GM21825 (cell line): ENCODE measurements around the gene RNF121.

Source experiments
- ATAC-seq: cut with Tn5 transposase; IDR thresholded peaks from one replicate; pipeline ENCODE4 v1.9.1; 2021; ENCODE audit warnings: mild to moderate bottlenecking, moderate library complexity; ENCODE audit not compliant: unreplicated experiment

The RNF121 gene

DNA sequence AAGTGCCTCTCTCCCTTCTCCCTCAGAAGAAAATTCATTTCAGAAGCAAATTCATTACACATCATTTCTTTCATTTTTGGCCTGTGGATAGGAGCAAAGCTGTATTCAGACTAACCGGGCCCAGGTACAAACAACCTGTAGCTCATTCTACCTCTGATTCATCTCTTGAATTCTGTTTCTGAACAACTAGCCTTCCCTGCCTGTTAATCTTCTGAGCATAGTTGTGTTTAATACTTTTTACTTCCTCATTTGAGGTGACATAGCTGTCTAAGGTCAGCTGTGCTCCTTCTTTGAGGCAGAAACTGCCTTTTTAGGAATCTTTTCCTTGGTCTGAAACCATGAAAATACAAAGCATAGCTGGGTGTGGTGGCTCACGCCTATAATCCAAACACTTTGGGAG is 57.3 kb downstream of the RNF121 start:
- ATAC-seq, result no peak

DNA sequence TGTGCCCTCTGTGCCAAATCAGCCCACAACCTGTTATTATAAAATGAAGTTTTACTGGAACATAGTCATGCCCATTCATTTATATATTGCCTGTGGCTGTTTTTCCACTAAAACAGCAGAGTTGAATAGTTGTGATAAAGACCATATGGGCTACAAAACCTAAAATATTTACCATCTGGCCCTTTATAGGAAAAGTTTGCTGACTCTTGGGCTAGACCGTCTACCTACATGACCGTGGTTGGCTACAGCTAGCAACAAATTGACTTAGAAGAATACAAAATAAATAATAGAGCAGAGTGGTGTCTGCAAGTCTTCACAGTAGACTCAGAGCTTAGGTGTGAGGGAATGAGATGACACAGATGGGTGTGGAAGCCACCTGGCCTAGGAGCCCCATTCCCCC is 58.7 kb downstream of the RNF121 start:
- no peak for ATAC-seq

DNA sequence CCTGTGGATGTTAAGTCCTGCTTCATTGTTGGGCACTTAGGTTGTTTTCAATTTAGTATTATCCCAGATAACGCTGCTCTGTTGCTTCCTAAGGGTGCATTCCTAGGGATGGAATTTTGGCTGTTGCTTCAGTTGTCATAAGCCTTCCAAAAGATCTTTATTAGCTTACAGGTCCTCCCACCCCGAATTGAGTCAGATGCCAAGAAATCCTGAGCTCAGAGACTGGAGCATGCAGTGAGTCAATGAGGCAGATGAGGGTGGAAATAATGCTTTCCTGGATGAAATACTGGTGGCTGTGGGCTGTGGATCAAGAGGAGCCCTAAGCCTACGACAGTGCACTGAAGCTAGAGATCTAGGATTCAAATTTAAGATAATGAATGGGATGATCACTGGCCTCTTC is 59.2 kb downstream of the RNF121 start:
- ATAC-seq, result no peak

DNA sequence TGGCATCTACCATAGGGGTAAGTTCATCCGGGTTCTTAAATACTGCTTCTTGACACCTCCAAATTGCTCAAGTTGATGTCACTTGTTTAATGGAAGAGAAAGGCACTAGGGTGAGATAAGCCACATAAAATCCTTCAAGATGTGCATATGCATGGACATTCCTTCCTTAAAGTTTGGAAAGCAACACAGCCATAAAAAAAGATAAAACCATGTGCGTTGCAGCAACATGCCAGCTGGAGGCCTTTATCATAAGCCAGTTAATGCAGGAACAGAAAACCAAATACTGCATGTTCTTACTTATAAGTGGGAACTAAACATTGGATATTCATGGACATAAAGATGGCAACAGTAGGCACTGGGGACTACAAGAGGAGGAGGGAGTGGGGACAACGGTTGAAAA is 61.9 kb downstream of the RNF121 start:
- no peak for ATAC-seq

DNA sequence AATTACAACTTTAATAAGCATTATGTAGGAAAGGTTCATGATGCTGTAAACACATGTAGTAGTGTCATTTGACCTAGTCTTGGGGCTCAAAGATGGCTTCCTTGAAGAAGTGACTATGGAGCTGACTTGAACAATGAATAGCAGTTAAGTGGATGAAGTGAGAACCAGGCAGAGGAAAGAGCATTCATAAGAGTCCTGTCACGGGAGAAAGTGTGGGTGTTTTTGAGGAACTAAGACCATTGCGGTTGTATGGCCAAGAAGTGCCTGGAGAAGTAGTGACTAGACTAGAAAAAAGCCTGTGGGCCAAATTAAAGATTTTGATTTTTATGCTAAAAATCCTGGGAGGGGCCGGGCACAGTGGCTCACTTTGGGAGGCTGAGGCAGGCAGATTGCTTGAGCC is 62.6 kb downstream of the RNF121 start:
- peak; percentile 58 for ATAC-seq

DNA sequence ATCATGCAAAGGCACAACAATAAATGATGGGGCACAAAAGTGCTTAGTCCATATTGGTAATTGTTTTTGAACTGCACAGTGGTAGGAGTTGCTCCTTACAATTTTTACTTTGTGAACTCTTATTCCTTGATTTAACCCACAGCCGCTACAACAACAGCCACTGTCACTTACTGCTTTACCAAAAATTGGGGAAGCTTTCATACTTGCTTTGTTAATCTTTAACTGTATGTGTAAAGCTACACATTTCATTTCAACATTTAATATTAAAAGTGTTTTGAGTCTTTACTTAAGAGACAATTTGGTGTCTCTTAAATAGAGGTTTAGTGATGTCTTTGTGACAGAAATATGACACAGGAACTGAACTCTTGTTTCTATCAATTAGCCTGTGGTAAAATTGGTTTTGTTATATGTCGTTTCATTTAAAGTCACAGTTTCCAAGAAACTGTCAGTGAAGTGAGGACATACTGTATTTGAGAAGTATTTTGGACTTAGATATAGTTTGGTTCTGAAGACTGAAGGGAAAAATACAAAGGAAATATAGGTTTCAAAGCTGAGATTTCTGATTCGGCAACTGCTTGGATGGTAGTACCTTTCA is 63.4 kb downstream of the RNF121 start:
- no peak for ATAC-seq

DNA sequence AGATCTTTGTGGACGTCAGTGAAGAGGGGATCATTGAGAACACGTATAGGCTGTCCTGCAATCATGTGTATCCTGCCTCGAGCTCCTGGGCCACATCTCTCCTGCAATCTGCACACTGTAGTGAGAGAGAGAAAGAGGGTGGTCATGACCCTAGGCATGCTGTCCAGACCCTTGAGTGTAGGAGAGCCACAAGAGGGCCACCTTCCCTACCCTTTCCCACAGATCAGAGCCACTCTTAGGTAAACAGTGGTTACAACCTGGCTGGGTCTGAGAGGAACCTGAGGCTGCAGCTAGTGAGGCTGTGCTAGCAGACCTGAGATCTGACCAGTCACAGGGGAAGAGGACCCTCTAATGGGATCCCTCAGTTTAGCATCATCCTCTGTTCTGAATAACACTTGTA is 65.9 kb downstream of the RNF121 start:
- ATAC-seq, result no peak

DNA sequence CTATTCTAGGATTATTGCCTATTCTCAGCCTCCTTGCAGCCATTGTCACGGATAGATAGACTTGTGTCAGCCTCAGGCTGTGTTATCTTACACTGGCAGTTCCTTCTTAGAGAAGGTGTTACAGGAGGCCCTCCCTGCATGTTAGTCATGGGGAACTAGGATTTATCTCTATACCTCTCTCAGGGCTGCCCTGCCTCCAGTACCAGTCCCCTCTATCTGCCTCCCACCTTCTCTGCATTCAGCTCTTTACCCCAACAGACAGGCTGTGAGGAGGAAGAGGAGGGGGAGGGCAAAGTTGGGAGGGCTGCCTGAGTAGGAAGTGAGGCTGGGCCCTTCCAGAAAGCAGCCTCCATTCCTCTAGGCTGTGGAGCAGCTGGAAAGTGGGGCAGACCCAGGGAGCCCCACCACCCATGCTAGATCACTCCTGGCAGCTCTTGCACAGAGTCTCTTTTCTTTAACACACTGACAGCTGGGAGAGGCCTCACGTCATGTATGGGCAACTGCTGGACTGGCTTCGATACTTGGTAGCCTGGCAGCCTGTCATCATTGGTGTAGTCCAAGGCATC is 67.0 kb downstream of the RNF121 start:
- ATAC-seq, result no peak

DNA sequence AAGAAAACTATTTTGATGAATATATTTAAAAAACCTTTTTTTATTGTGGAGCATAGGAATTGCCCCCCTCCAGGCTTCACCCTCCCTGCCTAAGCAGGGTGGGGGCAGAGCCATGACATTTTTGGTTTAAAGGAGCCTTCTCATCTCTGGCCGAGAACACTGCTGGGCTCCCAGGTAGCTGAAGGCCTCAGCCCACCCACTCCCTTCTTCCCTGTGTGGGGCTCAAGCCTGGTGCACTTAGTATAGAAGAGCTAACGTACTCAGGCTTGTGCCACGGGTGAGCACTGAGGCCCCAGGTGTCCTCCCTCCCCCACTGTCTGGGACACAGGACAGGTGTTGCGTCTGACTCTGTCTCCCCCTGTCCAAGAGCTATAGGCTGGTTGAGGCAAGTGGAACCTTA is 67.7 kb downstream of the RNF121 start:
- ATAC-seq, result no peak

DNA sequence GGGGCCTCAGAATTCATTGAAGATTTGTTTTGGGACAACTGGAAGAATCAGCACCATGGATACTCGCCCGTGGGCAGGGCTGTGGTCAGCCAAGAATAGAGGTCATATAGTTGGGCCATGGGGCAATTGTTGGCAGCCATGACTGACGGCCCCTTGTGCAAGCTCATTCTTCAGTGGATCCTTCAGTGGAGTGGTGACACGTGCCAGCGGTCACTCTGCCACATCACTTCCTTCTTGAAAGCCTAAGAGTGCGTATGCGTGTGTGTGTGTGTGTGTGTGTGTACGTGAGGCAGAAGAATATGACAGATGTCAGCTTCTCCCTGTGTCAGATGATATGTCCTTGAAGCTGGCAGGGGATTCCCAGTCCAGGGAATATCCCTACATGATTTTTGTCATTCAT is 68.1 kb downstream of the RNF121 start:
- no peak for ATAC-seq

DNA sequence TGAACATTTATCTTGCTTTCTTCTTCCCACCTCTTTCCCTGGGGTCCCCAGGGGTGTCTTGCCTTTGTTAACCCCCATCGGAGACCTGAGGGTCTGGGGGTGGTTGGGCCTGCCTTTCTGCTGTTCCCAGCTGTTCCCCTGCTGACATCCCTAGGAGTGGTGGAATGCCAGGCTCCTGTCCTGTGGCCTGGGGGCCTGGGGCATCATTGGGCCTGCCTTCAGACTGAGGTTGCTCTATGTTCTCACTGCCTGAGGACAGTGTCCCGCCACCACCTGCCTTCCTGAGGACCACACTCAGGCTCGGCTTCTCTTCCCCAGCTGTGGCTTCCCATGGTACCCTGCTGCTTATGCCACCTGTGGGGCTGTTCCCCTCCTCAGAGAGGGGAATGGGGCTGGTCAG is 68.7 kb downstream of the RNF121 start:
- ATAC-seq, result no peak

DNA sequence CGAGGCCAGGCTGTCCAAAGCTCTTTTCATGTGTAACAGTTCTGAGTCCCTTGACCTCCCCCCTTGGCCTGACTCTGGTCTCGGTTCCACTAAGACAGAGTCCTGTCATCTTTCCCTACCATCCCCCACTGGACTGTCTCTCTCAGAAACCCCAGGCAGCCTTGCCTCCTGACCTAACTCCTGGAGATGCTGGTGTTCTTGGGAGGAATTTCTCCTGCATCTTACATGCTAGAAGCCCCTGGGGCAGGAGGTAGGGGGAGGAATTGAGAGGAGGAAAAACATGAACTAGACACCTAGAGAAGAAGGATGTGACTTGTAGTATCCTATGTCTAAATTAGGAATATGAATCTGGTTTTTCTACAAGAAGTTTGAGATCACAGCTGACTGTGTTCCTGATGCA is 69.2 kb downstream of the RNF121 start:
- ATAC-seq, result no peak

DNA sequence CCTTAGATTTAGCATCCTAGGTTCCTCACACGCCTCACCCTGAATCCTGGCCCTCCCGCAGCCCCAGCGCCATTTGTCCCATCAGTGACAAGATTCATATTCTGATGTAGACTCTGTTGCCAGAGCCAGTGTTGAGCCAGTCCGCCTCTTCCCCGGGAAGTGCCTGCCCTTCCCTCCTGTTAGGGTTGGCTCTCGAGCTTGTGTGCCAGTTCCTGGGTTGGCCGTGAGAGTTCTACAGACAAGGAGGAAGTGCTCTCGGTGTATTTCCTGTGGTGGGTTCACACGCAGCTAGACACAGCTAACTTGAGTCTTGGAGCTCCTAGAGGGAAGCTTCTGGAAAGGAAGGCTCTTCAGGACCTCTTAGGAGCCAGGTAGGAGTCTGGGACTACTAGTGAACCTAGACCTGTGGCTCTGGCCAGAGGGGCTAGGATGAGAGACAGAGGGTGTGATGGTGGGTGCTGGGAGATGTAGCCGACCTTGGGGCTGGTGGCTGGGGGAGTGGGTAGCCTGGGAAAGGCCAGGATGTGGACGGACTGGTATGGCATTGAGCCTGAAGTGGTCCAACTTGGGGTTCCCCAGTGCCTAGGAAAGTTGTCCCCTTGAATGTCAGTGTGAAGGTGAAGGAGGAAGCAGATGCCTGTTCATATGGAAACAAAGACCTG is 69.9 kb downstream of the RNF121 start, which contains the start of gene IL18BP:
Gene IL18BP, plus strand, starts transcription at position 261 of the 662 bp plus-strand sequence. CDS start 1,076 bp downstream, outside the sequence.
- ATAC-seq, result peak; percentile 40

DNA sequence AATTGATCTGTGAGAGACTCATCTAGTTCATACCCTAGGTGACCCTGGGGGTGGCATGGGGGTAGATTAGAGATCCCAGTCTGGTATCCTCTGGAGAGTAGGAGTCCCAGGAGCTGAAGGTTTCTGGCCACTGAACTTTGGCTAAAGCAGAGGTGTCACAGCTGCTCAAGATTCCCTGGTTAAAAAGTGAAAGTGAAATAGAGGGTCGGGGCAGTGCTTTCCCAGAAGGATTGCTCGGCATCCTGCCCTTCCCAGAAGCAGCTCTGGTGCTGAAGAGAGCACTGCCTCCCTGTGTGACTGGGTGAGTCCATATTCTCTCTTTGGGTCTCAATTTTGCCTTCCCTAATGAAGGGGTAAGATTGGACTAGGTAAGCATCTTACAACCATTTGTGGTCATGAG is 70.5 kb downstream of the RNF121 start:
- ATAC-seq, result no peak

DNA sequence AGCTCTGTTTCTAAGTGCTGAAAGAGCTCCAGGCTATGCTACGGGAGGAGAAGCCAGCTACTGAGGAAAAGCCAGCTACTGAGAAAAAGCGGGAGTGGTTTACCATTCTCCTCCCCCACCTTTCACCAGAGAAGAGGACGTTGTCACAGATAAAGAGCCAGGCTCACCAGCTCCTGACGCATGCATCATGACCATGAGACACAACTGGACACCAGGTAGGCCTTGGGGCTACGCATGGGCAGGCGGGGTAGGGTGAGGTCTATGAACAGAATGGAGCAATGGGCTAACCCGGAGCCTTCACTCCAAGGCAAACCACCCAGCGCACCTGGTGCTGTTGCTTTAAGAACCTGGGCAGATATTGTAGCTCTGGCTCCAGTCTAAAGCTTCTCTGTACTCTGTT is 71.0 kb downstream of the RNF121 start:
- no peak for ATAC-seq

DNA sequence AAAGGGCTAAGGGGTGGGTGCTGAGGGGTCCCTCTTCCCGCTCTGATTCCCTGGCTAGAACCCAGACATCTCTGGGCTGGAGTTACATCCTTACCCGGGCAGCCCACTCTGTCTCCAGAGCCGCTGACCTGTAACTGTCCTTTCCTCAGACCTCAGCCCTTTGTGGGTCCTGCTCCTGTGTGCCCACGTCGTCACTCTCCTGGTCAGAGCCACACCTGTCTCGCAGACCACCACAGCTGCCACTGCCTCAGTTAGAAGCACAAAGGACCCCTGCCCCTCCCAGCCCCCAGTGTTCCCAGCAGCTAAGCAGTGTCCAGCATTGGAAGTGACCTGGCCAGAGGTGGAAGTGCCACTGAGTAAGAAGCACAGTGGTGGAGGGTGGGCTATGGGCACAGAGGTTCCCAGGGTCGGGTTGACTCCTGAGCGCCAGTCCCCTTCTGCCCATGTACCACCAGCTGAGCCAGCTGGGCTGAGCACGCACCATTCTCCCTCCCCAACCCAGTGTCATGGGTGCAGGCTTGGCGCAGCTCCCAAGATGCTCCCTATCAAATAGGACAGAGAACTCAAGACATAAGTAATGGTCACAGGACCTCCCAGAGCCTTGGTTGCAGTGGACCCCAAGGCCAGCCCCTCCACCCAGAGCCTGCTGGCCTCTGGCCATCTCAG is 71.5 kb downstream of the RNF121 start:
- ATAC-seq, result no peak

DNA sequence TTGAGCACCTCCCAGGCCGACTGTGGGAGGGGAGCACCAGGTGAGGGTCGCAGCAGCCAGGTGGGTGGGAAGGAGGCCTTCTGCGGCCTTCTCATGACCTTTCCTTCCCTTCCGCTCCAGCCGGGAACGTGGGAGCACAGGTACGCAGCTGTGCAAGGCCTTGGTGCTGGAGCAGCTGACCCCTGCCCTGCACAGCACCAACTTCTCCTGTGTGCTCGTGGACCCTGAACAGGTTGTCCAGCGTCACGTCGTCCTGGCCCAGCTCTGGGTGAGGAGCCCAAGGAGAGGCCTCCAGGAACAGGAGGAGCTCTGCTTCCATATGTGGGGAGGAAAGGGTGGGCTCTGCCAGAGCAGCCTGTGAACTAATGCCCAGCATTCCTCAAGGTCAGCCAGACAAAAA is 72.4 kb downstream of the RNF121 start:
- ATAC-seq, result no peak

DNA sequence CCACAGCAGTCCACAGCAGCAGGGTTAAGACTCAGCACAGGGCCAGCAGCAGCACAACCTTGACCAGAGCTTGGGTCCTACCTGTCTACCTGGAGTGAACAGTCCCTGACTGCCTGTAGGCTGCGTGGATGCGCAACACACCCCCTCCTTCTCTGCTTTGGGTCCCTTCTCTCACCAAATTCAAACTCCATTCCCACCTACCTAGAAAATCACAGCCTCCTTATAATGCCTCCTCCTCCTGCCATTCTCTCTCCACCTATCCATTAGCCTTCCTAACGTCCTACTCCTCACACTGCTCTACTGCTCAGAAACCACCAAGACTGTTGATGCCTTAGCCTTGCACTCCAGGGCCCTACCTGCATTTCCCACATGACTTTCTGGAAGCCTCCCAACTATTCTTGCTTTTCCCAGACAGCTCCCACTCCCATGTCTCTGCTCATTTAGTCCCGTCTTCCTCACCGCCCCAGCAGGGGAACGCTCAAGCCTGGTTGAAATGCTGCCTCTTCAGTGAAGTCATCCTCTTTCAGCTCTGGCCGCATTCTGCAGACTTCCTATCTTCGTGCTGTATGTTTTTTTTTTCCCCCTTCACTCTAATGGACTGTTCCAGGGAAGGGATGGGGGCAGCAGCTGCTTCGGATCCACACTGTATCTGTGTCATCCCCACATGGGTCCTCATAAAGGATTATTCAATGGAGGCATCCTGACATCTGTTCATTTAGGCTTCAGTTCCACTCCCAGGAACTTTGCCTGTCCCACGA is 73.2 kb downstream of the RNF121 start:
- no peak for ATAC-seq

DNA sequence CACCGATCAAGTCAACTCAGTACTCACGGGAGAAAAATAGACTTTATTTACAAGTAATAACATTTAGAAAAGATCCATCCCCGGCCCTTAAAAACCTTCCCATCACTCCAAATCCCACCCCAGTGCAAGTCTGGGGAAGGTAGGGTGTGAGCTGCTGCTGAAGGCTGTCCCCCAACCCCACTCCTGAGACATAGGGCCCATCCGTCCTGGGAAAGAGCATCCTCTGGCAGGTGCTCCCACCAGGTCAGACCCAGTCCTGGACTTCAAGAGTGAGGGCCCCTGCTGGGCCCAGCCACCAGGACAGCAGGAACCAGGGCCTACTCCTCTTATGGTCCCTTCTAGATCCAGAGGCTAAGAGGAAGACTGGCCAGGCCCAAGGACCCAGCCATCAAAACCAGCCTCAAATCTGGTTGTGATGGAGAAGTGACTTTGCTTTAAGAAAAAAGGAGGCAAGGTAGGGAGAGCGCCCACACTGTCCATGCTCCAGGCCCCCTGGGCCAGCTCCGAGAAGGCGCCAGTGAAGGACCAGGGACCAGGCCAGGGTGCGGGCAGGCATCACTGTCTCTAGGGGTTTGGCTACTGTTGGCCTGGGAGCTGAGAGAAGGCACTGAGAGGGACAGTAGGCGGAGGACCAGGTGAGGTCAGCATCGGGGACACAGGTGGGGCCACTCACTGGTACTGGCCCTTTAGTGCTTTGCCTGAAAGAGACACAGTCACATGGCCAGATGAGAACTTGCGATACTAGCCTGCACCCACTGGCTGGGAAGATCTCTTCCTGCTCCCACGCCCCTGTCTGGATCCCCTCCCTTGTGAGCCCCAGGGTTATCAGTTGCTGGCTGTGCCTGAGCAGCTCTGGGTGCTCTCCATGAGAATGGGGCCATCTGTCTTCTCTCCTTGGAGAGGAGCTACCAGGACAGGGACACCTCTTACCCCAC is 74.3 kb downstream of the RNF121 start:
- ATAC-seq, result no peak

DNA sequence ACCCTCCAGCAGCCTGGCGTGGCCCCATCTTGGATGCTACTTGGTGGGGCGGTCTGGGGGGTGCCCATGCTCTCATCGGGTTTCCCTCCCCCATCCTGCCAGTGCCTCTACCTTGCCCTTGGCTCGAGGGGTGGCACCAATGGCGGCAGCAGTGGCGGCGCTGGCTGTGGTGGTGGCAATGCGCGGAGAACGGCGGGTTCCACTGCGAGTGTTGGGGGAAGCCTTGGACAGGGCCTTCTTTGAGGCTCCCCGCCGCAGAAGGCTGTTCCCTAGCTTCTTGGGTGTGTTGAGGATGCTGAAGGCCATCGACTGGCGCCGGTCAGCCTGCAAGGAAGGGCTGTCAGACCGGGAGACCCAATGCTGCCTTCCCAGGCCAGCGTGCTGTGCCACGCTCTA is 74.9 kb downstream of the RNF121 start:
- ATAC-seq, result no peak
